Activated T-cell treated with anti-CD3 and anti-CD28 coated beads, Interleukin-2, amount 50 U/mL, for 48 hours (primary cell): ENCODE measurements around the gene ARL3.
"Not testable (repeated sequence)": the region's sequence is repeated elsewhere in the genome, so short reads cannot be mapped to it uniquely, and the experiment has no call there.

ENCODE experiments used
- DNase-seq, 2 experiments: peaks; one replicate each; pipeline ENCODE4 v3.0.0-alpha.2; 2020

Gene ARL3

GRCh38 chr10:102713814-102714620, at the start of gene ARL3:
TSS of gene ARL3 (minus strand) at chr10:102714397. CDS start at chr10:102714275, 122 bp downstream.
- peak; percentile 98 to 99 for DNase-seq

GRCh38 chr10:102763037-102763607, 48.9 kb upstream of the ARL3 start:
- no peak for DNase-seq

- no peak for DNase-seq
Observed at GRCh38 chr10:102762401-102763015, 48.3 kb upstream of the ARL3 start.

GRCh38 chr10:102761981-102762380, 47.8 kb upstream of the ARL3 start:
- DNase-seq, result no peak

- DNase-seq, result no peak
Observed at GRCh38 chr10:102759497-102760210, 45.5 kb upstream of the ARL3 start.

- DNase-seq, result not testable (repeated sequence)
Observed at GRCh38 chr10:102758933-102759262, 44.7 kb upstream of the ARL3 start.

GRCh38 chr10:102758240-102758932, 44.2 kb upstream of the ARL3 start:
- no peak for DNase-seq

GRCh38 chr10:102757323-102757722, 43.1 kb upstream of the ARL3 start:
- no peak for DNase-seq

GRCh38 chr10:102753718-102754117, 39.5 kb upstream of the ARL3 start:
- DNase-seq, result no peak

- no peak for DNase-seq
Observed at GRCh38 chr10:102752934-102753664, 38.9 kb upstream of the ARL3 start.

- no peak for DNase-seq
Observed at GRCh38 chr10:102752266-102752930, 38.2 kb upstream of the ARL3 start.

GRCh38 chr10:102745157-102745556, 31.0 kb upstream of the ARL3 start:
- no peak for DNase-seq

- peak; percentile 30 to 37 for DNase-seq
Observed at GRCh38 chr10:102744374-102745051, 30.3 kb upstream of the ARL3 start.

GRCh38 chr10:102743588-102744373, 29.6 kb upstream of the ARL3 start, which contains the start of gene WBP1L:
TSS of gene WBP1L (plus strand) at chr10:102743948. CDS start at chr10:102744054, 106 bp downstream.
- DNase-seq, result peak; percentile 95

GRCh38 chr10:102743078-102743587, 28.9 kb upstream of the ARL3 start:
- peak; percentile 33 to 39 for DNase-seq

- not testable (repeated sequence) for DNase-seq
Observed at GRCh38 chr10:102742313-102742712, 28.1 kb upstream of the ARL3 start.

GRCh38 chr10:102741726-102742237, 27.6 kb upstream of the ARL3 start:
- DNase-seq, result no peak

- DNase-seq, result no peak
Observed at GRCh38 chr10:102740229-102740628, 26.0 kb upstream of the ARL3 start.

GRCh38 chr10:102738692-102739121, 24.5 kb upstream of the ARL3 start:
- no peak for DNase-seq
